C4-2B (cell line): ENCODE results near the gene PRM1.

Source experiments
- H3K27ac ChIP-seq: fragments of 450-650 bp; 2 replicates; pipeline ENCODE4 v1.5.1; 2017
- CTCF ChIP-seq: fragments of 450-650 bp; conservative IDR thresholded peaks from 2 replicates; pipeline ENCODE4 v1.5.1; 2017; ENCODE audit warnings: mild to moderate bottlenecking
- ZFX ChIP-seq: fragments of 450-650 bp; IDR thresholded peaks from 2 replicates; pipeline ENCODE4 v1.6.1; 2017

Gene PRM1

GRCh38 chr16:11280616-11281522 lies at the start of gene PRM1:
PRM1 (minus strand) TSS chr16:11281330; CDS start chr16:11281238, 92 bp downstream.
- H3K27ac ChIP-seq: no peak within 1 kb of the TSS
- TF ChIP-seq CTCF (no peak), ZFX (no peak)

GRCh38 chr16:11330526-11331237 lies 49.6 kb upstream of the PRM1 start:
- H3K27ac ChIP-seq: no peak overlapping the region

GRCh38 chr16:11329891-11330290 lies 48.8 kb upstream of the PRM1 start:
- no peak for TF ChIP-seq CTCF
- no peak for TF ChIP-seq ZFX
- H3K27ac ChIP-seq: no peak overlapping the region

More at GRCh38 chr16:11330526-11331237, 49.6 kb upstream of the PRM1 start:
- no peak for TF ChIP-seq ZFX
- TF ChIP-seq CTCF: no peak

GRCh38 chr16:11329071-11329491 lies 48.0 kb upstream of the PRM1 start:
- TF ChIP-seq CTCF (no peak), ZFX (no peak)

GRCh38 chr16:11328172-11329070 lies 47.3 kb upstream of the PRM1 start:
- H3K27ac ChIP-seq: no peak overlapping the region
- TF ChIP-seq ZFX (no peak), CTCF (no peak)

More at GRCh38 chr16:11329071-11329491, 48.0 kb upstream of the PRM1 start:
- H3K27ac ChIP-seq: no peak overlapping the region

GRCh38 chr16:11327277-11328171 lies 46.4 kb upstream of the PRM1 start:
- TF ChIP-seq ZFX: no peak
- TF ChIP-seq CTCF: no peak
- no peak overlapping the region for H3K27ac ChIP-seq
